CD4-positive, alpha-beta T cell treated with Interleukin-17A for 1 hour (primary cell): ENCODE data around the gene CELF5.

Experiments used
- DNase-seq: peaks from one replicate; pipeline ENCODE4 v3.0.0-alpha.2; 2020

The CELF5 gene

DNA sequence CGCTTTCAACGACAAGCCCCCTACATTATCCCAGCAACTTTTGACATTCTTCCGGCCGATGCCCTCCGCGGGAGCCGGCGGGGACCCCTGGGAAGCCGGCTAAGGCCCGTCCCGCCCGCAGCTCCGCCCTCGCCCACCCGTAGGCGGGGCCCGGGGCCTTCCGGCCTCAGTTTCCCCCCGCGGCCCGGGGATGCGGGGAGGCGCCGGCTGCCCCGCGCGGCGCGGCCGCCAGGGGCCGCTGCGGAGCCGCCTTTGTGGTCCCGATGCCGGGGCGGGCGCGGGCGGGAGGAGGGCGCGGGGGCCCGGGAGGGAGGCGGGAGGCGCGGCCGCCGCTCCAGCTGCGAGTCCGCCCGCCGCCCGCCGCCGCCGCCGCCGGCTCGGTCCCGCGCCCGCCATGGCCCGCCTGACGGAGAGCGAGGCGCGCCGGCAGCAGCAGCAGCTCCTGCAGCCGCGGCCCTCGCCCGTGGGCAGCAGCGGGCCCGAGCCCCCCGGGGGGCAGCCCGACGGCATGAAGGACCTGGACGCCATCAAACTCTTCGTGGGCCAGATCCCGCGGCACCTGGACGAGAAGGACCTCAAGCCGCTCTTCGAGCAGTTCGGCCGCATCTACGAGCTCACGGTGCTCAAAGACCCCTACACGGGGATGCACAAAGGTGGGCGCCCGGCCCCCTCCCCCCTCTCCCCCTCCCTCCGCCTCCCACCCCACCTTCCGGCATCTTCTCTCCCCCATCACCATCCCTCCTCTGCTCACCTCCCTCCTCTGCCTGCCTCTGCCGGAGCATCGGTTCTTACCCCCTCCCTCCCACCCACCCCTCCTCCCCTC, at the start of gene CELF5:
Gene CELF5 (plus strand): TSS at position 316 of the 823 bp plus-strand sequence. CDS start 79 bp downstream, at position 395.
- peak; percentile 60 for DNase-seq

DNA sequence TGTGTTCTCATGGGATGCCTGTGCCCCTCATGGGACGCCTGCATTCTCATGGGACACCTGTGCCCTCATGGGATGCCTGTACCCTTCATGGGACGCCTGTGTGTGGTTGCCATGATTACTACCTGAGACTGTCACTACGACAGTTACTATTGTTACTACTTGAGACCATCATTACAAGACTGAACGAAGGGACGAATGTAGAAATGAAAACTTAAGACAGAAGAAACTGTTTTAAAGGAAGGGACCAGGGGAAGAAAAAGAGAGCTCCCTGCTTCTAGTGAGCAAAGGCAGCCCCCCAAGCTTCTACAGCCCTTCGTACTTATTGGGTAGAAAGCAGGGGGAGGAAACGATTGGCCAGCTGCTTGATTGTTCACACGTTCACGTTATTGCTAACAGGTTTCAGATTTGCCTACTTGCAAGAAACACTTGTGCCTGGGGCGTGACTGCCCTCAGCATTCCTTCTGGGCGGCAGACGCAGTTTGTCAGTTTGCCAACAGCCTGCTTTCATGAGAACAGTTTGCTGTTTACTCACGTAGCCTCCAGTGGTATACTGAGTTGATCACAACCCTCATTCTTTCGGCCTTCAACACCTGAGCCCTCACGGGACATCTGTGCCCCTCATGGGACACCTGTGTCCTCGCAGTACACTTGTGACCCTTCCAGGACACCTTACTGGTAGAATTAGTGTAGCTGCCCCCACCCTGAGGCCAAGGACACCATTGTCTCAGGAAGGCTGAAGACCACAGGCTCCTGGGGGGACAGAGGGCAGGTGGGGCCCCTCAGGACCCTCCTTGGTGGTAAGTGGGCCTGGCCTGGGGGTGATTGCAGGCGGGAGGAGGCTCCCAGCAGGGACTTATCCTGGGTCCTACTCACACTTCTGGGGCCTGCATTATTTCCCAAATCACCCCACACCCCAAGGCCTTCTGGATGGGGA, 48.4 kb upstream of the CELF5 start:
- peak; percentile 62 for DNase-seq

DNA sequence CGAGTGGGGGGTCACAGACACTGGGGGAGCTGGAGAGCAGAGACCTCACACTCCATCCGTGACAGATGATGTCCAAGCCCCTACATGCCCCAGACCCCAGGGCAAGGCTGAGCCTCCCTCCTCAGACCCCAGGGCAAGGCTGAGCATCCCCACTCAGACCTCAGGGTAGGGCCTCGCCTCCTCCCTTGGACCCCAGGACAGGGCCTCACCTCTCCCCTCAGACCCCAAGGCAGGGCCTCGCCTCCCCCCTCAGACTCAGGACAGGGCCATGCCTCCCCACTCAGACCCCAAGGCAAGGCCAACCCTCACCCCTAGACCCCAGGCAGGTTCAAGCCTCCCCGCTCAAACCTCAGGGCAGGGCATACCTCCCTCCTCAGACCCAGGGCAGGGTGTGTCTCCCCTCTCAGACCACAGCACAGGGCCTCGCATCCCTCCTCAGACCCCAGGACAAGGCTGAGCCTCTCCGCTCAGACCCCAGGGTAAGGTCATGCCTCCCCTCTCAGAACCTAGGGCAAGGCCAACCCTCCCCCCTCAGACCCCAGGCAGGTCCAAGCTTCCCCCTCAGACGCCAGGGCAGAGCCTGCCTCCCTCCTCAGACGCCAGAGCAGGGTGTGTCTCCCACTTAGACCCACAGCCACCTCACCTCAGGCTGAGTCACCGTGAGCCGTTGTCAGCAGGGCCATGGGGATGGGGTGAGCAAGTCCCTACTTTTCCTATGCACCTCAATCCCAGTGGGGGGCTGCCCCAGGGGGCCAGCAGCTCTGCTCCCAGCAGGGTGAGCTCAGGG, 47.6 kb upstream of the CELF5 start:
- peak; percentile 77 for DNase-seq

DNA sequence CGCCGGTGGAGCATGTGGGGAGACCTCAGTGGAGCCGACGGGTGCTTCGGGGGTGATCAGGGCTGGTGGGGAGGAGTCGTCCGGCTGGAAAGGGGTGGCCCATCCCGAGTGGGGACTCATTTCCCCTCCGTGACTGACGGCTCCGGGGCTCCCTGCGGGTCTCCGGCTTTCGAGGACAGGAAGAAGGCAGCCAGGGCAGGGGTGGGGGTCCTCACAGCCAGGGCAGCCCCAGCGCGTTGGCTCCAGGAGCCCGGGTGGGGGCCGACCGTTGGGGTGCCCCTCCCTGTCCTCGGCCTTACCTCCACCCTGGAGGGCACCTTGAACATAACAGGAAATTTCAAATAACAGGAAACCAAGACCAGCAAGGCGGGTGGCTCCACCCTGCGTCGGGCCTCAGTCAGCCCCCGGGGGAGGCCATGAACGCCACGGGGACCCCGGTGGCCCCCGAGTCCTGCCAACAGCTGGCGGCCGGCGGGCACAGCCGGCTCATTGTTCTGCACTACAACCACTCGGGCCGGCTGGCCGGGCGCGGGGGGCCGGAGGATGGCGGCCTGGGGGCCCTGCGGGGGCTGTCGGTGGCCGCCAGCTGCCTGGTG, 46.0 kb upstream of the CELF5 start, which contains the start of gene S1PR4:
Gene S1PR4 (plus strand): TSS at position 393 of the 596 bp plus-strand sequence. CDS start 24 bp downstream, at position 417.
- DNase-seq = peak; percentile 83

- peak; percentile 38 for DNase-seq
These were observed 45.3 kb upstream of the CELF5 start for GRCh38 chr19:3178973-3179738.

- no peak for DNase-seq
These were observed 44.6 kb upstream of the CELF5 start for GRCh38 chr19:3179739-3180293.

GRCh38 chr19:3183721-3184641, 40.5 kb upstream of the CELF5 start:
- no peak for DNase-seq

- DNase-seq = no peak
These were observed 39.5 kb upstream of the CELF5 start for GRCh38 chr19:3184847-3185460.

GRCh38 chr19:3185461-3186159, 38.9 kb upstream of the CELF5 start, which contains the start of gene NCLN:
Gene NCLN, plus strand, starts transcription at chr19:3185930. Its CDS starts 101 bp downstream, at chr19:3186031.
- DNase-seq = peak; percentile 94

DNA sequence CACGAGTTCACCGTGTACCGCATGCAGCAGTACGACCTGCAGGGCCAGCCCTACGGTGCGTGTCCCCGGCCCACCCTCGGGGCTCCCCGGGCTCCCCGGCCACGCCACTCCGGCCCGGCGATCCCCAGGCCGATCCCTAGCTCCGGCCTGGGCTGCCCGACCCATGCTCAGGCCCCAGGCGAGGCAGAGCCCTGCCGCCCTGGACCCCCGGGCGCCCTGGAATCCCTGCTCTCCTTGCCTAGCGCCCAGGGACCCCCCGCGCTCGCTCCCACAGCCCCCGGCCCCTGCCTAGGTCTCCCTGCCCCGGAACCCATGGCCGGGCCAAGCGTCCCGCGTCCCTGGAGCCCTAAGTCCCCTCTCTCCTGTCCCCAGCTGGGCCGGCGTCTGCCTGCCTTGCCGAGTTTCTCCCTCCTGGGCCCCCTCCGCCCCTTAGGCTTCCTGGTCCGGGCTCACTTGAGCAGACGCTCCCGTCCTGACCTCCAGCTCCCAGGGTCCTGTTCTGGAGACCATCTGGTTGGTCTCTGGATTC, 38.2 kb upstream of the CELF5 start:
- no peak for DNase-seq

- no peak for DNase-seq
These were observed 37.4 kb upstream of the CELF5 start for GRCh38 chr19:3186891-3187661.

DNA sequence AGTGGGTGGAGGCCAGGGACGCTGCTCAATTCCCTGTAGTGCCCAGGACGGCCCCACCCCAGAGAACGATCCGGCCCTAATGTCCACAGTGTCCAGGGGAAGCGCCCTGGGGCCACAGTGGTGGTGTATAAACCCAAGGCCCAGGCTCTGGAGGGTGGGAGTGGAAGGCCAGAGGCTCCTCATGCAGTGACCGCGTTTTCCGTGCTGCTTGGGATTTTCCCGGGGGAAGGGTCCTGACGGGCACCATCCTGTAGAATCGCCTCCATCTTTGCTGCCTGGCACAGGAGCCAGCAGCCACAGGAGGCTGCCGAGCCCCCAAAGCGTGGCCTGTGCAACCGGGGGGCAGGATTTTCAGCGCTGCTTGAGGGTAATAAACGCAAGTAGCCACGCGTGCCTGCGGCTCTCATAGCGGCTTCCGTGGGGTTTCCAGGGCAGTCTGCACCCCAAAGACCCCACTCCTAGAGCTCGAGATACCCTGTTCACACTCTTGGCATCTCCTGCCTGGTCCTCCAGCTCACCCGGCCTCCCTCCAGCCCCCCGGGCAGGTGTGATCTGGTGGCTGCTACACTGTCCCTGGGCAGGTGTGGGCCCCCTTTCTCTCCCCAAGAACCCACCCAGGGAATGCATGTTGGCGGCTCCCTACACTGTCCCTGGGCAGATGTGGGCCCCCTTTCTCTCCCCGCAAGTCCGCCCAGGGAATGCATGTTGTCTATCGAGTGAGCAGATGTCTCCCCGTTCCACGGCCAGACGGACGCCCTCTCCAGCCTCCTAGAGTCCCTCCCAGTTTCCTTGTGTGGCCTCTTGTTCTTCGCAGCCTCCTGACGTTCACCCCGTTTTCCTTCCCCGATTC, 36.6 kb upstream of the CELF5 start:
- no peak for DNase-seq

DNA sequence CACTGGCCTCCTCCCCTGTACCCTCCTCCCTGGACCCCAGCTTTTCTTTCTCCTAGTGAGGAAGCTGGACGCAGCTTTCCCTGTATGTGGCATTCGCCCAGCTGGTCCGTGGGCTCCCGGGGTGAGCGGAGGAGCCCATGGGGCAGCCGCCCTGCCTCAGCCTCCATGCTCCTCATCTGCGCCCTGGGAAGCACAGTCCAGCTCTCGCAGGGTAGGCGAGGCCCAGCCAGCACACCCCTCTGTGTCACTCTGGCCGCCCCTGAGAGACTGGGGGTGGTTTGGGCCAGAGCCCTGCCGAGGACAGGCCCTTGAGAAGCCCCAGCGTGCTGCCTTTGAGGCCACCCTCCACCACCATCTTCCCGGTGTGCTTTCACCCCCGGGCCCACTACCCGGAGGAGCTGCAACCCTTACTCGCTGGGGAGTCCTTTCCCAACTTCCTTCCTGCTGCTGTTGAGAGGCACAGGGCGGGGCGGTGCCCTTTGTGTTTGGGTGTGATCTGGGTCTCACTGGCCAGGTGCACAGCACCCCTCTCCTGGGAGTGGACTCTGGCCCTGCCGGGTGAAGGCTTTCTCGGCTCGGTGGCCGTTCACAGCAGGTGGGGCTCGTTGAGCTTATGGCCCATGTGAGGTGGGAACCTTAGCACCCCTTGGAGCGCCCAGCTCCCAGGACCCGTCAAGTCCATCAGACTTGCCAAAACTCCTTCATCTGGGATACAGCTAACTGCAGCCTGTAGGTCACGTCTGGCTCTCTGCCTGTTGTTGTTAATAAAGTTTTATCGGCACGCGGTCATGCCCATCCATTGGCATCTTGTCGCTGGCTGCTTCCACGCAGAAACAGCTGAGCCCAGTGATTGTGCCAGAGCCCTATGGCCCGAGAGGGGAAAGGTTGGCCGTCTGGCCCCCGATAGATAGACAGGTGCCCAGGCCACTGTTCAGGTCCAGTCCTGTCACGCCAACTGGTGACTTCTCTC, 35.5 kb upstream of the CELF5 start:
- no peak for DNase-seq

DNA sequence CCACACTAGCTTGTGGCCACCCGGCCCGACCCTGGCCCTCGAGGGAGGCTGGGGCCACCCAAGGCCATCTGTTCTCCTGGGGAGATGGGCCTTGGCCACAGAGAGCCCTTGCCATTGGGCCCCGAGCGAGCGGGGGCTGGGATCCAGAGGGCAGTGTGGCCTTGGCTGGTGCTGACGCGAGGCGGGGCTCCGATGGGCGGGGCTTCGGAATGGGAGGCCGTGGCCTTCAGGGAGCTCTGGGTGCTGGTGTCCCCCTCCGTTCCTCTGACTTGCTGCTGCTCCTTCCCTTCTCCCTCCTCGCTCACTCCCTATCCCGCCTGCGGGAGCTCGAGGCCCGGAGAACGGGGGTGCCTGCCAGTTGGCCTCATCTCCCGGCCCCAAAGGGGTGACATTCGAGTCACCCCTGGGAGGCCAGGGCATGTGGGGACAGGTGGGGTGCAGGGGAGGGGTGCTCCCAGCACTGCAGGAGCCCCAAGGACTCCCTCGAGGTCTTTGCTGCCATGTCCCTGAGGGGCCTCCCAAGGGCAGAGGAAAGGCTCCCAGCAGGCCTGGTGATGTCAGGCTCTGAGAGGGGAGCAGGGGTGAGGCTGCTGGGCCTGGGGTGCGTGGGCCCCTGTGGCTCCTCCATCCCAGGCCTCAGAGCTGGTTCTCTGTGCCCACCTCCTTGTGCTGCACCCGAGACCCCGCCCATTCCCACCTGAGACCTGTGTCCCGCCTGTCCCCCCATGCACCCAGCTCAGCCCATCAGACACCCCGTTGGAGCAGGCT, 34.6 kb upstream of the CELF5 start:
- no peak for DNase-seq

DNA sequence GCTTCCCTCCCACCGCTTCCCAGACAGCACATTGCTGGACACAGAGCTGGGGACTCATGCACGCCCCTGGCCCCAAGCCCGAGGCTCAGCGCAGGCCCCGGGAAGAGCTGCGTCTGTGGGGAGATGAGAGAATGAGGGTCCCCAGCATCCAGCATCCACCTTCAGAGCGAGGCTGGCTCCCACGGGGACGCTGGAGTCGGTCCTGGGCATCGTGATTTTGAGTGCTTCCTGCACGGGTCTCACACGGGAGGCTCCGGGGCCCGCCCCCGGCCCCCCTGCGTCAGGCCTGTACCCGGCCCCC, 34.0 kb upstream of the CELF5 start:
- DNase-seq = no peak
